ENCODE results near the gene TUBB.
A peak's percentile ranks its signal among the peaks of the same experiment; 100 is the strongest.
"Not testable (repeated sequence)": the region's sequence is repeated elsewhere in the genome, so short reads cannot be mapped to it uniquely, and the experiment has no call there.

Gene TUBB

DNA sequence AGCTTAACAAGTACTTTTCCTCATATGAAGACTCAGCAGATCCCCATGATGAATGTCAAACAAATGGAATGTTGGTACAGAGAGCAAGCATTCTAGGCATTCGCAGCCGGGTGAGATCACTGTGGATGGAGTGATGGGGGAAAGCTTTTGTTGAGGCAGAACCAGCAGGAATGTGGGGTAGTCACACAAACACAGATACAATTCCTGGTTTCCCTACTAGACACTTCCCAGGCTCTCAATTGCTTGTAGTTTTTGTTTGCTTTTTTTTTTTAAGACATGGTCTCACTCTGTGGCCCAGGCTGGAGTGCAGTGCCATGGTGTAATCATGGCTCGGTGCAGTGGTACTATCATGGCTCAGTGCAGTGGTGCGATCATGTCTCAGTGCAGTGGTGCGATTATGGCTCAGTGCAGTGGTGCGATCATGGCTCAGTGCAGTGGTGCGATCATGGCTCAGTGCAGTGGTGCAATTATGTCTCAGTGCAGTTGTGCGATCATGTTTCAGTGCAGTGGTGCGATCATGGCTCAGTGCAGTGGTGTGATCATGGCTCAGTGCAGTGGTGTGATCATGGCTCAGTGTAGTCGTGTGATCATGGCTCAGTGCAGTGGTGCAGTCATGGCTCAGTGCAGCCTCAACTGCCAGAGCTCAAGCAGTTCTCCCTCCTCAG is 39.6 kb downstream of the TUBB start:
- DNase-seq (ENCODE audit: low read depth in 2 of 2) = no peak

DNA sequence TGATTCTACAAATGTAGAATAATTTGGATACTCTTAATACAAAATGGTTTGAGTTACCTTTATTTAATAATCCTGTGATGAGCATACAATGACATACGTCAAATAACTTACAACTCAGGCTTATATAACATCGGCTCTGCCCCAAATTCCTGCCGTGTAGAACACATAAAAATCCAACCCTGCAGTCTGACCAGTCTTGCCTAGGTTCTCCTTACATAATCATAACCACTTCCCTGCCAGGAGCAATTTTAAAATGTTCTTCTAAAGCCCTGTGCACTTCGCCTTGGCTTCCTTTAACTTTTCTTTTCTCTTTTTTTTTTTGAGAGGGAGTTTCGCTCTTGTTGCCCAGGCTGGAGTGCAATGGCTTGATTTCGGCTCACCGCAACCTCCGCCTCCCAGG is 40.4 kb downstream of the TUBB start:
- no peak for DNase-seq (ENCODE audit: low read depth in 2 of 2)

DNA sequence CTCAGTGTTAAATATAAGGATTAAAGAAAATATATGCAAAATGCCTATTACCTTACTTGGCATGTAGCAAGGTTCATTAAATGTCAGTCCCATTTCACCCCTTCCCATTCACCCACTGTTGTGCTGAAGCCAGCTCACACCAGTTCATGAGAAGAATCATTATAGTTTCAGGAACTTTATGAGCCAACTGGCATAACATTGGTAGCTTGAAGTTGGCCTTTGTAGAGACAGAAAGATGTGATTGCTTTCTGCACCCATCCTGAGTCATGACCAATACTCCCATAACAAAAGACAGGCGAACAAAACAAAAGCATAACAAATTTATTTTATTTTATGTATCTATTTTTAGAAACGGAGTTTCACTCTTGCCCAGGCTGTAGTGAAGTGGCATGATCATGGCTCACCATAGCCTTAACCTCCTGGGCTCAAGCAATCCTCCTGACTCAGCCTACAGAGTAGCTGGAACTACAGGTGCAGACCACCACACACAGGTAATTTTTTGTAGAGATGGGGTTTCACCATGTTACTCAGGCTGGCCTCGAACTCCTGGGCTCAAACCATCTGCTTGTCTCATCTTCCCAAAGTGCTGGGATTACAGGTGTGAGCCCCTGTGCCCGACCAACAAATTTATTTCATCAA is 41.8 kb downstream of the TUBB start:
- no peak for DNase-seq (ENCODE audit: low read depth in 2 of 2)

DNA sequence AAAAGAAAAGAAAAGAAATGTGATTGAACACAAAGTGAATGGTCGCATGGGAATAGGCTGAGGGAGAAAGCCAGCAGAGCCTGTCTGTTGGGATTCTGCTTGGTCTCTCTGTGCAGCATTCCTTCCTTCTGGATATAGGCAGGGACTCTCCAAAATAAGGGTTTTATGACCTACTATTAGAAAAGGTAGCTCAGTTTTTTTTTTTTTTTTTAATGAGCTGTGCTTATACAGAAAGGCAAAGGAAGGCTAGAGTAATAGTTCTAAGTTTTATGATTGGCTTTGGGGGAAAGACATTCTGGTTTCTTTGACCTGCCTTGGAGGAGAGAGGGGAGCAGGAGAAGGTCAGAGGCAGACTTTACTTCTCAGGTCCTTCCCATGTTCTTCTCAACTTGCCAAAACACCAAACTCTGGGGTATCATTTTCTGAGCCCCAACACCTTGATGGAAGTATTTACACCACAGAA is 43.0 kb downstream of the TUBB start:
- DNase-seq (ENCODE audit: low read depth in 2 of 2) = no peak

DNA sequence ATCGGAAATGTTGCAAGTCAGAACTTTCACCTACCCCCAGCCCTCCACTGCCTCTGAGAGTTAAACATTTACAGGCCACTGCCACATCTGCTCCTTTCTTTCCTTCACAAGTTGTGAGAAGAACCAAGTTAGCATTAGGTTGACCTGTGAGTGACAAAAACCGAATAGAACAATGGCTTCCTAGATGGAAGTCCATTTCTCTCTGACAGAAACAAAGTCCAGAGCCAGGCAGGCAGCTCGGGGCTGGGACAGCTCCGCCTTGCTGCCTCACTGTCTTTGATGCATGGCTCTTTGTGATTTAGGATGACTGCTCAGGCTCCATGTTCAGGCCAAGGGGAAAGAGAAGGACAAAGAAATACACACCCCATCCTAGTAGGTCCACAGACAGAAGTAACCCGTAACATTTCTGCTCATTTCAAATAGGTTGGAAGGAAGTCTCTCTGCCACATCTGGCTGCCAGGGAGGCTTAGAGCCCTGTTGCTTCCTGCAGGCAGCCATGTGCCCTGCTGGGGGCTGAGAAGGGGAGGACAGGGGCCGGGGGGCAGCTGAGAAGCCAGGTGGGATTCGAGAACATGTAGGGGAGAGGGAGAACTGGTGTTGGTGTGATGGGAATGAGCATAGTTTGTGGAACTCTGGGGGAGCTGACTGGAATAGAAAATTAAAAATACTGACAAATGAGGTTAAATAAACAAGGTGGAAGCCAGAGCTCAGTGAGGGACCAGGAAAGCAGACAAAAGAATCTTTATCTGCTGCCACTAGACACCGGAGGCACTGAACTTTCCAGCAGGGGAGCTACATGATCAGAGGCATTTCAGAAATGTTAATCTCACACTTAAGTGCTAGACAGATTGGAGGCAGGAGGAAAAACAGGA is 43.7 kb downstream of the TUBB start:
- DNase-seq (ENCODE audit: low read depth in 2 of 2) = no peak

DNA sequence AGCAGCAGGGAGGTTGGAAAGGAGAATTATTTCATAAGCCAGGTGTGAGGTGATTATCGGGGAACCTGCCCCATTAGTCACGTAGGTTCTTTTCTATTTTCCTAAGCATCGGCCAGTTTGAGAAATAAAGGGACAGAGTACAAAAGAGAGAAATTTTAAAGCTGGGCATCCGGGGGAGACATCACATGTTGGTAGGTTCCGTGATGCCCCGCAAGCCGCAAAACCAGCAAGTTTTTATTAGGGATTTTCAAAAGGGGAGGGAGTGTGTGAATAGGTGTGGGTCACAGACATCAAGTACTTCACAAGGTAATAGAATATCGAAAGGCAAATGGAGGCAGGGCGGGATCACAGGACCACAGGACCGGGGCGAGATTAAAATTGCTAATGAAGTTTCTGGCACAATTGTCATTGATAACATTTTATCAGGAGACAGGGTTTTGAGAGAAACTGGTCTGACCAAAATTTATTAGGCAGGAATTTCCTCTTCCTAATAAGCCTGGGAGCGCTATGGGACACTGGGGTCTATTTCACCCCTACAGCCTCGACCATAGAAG is 44.4 kb downstream of the TUBB start:
- DNase-seq (ENCODE audit: low read depth in 2 of 2) = not testable (repeated sequence)

DNA sequence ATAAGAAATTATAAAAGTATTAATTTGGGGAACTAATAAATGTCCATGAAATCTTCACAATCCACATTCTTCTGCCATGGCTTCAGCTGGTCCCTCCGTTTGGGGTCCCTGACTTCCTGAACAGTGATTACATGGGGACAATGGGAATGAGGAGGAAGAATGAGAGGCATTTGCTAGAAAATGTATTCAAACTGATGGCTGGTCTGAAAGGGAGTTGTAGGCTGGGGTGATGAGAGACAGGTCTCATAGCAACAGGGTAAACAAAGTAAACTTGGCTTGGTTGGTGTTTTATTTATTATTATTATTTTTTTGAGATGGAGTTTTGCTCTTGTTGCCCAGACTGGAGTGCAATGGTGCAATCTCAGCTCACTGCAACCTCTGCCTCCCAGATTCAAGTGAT is 45.3 kb downstream of the TUBB start:
- DNase-seq (ENCODE audit: low read depth in 2 of 2) = not testable (repeated sequence)

DNA sequence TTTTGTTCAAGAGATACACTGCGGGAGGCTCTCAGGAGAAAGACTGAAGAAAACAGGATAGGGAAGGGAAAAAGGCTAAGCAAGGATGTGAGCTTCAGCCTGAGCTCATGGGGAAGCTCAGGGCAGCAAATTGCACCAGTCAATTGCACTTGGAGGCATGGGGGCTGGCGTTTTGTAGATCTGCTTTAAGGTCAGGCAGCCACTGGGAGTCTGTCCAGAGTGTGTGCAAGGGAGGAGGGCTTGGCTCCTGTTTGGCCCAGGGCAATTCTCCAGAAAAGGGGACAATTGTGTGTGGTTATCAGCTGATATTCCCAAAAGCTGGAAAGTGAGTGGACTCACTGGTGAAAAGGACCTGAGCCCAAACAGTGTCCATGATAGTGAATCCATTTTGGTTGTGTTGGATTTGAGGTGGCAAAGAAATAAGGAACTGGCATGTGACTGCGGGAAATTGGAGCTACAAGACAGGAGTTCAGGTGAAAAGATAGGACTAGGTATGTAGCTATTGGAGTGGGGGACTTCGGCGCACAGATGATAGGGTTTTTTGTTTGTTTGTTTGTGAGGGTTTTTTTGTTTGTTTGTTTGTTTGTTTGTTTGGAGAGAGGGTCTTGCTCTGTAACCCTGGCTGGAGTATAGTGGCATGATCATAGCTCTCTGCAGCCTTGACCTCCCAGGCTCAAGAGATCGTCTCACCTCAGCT is 46.5 kb downstream of the TUBB start:
- DNase-seq (ENCODE audit: low read depth in 2 of 2) = no peak

DNA sequence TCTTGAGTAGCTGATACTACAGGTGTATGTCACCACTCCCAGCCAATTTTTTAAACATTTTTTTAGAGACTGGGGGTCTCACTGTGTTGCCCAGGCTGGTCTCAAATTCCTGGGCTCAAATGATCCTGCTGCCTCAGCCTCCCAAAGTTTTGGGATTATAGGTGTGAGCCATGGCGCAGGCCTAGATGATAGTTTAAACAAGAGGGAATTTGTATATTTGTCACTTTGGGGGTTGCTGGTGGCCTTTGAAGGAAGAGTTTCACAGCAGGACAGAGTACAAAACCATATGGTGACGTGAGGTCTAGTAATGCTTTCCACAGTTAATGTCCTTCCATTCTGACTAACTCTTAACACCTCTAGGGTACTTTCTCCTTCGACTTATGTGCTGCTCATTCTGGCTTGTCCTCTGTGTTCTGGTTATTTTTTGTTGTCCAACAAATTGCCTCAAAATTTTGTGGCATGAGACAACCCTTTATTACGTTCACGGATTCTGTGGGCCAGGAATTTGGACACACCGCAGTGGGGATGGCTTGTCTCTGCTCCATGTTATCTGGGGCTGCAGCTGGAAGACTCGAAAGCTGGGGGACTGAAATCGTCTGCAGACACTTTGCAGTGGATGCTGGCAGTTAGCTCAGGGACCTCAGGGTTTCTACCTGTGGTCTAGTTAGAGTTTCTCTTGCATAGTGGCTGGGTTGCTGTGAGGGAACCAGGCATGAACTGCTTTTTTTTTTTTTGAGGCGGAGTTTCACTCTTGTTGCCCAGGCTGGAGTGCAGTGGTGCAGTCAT is 47.2 kb downstream of the TUBB start:
- DNase-seq (ENCODE audit: low read depth in 2 of 2) = no peak

DNA sequence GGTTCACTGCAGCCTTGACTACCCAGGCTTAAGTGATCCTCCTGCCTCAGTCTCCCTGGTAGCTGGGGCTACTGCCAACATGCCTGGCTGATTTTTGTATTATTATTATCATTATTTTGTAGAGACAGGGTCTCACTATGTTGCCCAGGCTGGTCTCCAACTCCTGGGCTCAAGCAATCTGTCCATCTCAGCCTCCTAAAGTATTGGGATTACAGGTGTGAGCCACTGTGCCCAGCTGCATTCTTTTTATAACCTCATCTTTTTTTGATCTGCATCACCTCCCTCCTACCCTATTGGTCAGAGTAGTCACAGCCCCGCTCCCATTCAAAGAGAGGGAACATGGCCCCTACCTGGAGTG is 47.8 kb downstream of the TUBB start:
- DNase-seq (ENCODE audit: low read depth in 2 of 2) = no peak

DNA sequence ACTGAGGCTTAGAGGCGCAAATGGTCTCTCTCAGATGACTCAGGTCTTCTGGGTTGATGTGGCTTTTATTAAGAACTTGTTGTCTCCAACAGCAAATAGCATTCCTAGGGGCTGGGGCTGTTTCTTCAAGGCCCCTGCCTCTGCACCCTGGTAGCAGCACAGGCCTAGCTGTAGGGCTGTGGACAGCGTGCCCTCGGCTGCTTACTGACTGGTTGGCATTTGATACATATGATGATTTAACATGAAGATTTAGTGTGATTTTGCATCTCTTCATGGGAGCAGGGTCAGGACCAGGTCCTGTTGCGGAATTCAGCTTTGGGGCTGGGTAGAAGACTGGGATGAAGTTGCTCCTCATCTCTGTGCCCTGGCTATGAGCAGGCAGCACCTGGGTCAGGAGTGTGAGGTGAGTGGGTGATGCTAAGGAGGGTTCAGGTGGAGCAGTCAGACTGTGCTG is 48.5 kb downstream of the TUBB start:
- DNase-seq (ENCODE audit: low read depth in 2 of 2) = no peak

DNA sequence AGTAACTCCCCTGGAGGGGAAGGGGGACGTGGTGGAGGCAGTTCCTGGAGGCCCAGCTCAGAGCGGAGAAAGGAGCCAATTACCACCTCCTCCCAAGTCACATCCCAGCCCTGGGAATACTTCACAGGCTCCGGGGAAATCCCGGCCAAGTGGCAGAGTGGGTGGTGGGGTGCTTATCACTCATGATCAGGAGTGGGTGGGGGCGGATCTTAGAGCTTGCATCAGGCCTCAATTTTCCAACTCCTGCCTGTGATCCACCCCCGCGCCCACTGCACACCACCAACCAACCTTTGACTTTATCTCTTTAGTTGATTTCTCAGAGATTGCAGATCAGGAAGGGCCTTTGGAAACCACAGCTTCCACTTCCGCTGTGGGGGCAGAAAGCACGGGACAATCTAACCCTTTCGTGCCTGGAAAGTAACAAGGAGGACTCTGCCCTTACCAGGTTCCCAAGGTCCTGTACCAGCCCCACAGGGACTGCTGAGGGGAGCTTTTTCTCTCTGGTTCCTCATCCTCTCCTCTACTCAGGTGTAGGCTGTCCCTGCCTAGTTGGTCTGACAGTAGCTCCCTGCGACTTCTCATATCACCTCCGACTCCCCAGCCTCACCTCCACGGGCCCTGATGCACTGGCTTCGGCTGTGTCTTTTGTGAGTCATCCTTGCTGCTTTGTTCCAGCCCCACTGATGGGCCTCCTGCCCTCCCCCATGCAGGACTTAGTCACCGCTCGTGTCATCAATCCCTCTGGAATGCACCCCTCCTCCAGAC is 49.1 kb downstream of the TUBB start:
- peak; percentile 36 to 72 for DNase-seq (ENCODE audit: low read depth in 2 of 2)

DNA sequence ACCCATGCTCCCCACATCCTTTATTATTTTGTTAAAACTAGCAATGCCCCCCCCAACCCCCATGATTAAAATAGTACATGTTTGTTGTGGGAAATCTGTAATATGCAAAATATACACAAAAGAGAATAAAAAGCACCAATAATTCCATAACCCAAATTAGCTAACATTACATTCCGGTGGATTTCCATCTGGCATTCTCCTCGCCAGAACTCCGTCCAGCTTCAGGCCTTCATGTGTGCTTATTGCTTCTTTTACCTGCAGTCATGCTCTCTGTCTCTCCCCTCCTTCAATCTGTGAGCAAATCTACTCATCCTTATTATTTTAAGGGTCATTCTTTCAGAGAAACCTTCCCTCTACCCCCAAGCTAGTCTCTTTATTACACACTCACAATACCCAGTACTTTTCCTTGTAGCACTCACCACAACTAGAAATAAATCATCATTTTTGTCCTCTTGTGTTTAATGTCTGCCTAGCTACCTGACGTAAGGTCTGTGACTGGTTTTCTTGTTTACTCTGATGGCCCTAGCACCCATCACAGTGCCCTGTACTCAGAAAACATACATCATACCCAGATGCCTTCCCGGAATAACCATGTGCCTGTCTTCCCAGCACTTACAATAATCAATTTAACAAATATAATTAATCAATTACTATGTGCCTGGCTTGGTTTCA is 49.8 kb downstream of the TUBB start:
- no peak for DNase-seq (ENCODE audit: low read depth in 2 of 2)

DNA sequence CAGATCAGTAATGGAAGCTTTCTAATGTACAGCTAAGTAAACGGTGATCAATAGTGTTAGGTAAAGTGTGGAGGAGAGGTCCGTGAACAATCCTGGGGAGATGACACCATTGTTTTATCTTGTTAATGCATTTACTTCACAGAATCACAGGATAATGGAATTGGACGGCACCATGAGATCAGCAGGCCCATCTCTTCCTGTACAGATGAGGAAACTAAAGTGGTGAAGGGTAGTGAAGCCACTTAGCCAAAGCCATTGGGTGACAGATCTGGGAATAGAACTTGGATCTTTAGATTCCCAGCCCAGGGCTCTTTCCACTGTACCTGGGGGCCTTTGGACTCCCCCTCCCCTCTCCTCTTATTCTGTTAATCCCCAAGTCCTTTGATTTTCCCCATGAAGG is 50.4 kb downstream of the TUBB start:
- no peak for DNase-seq (ENCODE audit: low read depth in 2 of 2)

DNA sequence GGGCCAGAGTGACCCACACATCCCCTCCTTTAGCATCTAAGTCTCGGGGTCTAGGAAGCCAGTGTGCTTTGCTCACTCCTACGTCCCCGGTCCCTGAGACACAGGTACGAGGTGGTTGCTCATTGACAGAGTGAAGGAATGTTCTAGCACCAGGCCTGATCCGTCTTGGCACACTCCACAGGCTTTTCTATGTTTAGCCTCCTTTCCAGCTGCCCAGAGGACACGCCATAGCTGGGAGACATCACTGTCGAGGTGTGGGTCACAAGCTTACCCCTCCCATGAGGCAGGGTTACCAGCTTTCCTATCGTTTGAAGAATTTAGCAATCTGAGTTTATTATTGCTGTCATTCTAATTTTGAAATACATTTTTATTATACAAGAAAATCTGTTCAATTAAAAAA is 54.5 kb downstream of the TUBB start:
- no peak for DNase-seq (ENCODE audit: low read depth in 2 of 2)

All from stimulated activated CD4-positive, alpha-beta T cell treated with anti-CD3 and anti-CD28 coated beads, Interleukin-1b, Interleukin-23, amount 100 ng/mL, for 1 hour (primary cell).